GM15510 (cell line): ENCODE results near the gene LAMA2.

ENCODE experiments used
- POLR2A ChIP-seq: IDR thresholded peaks from 3 replicates; pipeline ENCODE4 v1.6.1; 2011; ENCODE audit warnings: borderline replicate concordance; ENCODE audit not compliant: insufficient read length; ENCODE audit errors: extremely low read depth

LAMA2 gene

DNA sequence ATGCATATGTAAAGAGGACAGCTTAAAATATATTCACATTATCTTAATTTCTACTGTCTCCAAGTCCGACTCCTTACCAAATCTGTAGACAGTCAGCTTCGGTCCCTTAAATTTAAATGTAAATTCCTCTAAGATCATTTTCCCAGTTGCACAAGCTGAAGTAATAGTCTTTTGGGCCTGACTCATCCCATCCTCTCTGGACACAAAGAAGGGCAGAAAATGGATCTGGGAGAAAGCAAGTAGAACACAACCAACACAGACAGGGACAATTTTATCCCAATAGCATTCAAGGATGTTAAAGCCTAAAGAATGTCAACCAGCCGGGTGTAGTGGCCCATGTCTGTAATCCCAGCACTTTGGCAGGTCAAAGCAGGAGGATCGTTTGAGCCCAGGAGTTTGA, 598.8 kb downstream of the LAMA2 start:
- no peak for TF ChIP-seq POLR2A

DNA sequence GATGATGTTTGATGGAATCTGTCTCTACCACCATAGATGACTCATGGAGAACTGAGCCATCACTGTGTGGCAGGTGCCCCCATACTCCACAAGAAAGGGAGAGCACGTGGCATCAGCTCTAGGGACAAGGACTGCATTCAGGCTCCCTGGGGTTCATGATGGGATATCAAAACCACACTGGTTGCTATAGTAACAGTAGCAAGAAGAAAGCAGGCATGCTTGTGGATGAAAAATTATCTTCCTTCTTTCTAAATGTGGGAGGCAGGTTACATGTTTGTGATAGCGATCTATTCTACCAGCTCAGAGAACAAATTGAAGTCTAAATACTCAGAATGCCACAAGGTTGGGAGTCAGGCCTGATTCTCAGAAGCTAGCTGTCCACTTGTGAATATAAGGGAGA, 602.8 kb downstream of the LAMA2 start:
- no peak for TF ChIP-seq POLR2A

DNA sequence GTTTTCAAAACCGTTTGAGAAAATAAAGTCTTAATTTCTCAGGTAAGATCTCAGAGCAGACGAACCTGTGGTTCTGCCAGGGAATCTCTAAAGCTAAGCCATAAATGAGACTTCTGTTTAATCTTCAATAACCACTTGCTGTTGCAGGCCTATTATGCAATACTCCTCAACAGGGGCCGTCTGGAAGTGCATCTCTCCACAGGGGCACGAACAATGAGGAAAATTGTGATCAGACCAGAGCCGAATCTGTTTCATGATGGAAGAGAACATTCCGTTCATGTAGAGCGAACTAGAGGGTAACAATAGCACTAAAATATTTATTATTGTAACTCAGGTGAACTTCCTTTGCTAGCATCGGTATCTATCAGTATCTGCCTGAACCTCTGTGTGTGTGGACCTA, 603.4 kb downstream of the LAMA2 start:
- no peak for TF ChIP-seq POLR2A

DNA sequence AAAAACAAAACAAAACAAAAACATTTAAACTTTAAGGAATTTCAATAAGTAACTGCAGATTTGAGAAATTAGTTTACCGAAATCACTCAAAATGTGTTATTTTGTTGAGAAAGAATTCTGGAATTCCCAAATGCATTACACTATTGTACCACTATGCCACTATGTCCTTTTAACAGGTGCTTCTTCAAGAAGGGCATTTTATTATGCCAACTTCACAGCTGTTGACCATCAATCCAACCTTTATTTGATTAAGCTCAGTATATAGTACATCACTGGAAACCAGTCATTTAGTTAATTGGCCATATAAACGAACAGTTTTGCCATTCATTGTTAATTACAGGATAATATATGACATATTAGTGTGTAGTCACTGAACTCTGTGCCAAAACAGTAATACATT, 605.4 kb downstream of the LAMA2 start:
- no peak for TF ChIP-seq POLR2A

DNA sequence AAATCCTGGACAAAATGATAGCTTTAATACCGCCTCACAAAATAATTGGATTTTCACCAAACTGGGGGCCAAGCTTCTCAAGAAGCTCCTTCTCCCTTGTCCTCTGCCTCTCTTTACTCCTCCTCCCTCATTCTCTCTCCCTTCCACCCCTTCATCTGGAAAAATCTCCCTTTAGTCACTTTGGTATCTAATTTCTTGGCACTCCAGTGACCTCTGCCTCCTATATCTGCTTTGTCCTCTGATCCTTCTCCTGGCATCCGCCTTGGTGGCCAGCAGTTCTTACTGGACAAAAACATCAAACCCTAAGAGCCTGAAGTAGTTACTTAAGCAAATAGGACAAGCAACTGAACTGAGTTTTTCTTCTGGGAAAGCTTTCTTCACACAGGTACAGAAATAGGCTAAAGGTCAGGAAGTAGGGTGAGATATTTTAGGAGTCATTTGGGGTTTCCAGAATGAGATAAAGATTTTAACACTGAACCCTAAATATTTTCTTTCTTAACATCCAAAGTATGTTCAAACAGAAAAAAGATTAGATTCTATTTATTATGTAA, 606.4 kb downstream of the LAMA2 start:
- TF ChIP-seq POLR2A = no peak

DNA sequence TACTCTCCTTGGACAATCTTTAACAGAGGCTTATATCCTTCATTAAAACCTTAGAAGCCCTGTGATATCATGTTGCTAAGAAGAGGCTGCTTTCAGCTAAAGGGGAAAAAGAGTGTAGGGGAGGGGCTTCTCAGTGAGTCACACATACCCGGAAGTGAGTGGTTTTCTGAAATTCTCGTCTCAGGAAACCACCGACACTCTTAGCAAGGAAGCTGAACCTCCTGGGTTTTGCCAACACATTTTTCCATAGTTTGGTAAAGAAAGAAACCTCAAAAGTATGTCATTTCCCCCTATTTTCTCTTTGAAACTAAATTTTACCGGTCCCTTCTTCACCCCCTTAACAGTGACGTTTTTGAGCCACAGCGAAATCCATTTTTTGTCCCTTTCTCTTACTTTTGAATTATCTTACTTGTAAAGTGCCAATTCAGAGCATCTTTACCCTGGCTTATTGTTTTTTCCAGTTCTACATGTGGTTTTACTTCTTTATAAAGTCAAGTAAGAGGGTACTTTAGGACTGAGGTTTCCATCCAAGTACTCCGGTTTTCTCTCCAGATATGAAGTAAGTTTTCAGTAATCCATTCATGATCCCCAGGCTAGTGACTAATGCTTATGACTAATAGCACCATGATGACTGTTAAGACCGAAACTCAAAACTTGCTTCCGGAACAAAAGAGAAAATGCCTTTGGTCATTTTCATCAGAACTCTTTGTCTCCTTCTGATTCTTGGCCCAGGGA, 607.8 kb downstream of the LAMA2 start:
- peak; percentile 14 for TF ChIP-seq POLR2A

DNA sequence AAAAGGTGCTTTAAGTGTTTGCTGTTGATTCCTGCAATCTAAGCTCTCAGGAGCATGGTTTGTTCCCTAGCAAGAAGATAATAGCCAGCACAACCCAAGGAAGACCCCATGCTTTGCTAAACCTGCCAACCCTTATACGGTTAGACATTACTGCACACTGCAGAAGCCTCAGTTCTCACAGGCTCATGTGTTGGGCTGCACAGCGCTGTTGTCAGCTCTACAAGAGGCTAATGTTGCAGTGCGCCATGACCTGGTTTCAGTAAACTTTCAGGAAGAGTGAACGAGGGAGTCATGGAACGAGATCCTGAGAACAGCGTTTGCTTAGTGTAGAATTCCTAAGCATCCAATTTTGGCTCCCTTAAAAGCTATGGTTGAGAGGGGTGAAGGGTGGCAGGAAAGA, 608.5 kb downstream of the LAMA2 start:
- no peak for TF ChIP-seq POLR2A

DNA sequence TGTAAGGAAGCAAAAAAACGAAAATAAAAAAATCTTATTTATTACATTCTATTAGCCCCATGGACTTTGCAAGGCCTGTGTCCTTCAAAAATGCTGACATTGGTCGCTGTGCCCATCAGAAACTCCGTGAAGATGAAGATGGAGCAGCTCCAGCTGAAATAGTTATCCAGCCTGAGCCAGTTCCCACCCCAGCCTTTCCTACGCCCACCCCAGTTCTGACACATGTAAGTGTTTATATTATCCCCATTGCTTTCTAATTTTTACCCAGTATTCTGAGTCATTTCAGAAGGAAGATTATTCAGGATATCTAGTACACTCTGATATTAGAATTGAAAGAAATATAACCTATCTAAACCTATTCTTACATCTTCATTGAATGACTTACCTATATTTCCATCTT, 609.3 kb downstream of the LAMA2 start:
- no peak for TF ChIP-seq POLR2A

DNA sequence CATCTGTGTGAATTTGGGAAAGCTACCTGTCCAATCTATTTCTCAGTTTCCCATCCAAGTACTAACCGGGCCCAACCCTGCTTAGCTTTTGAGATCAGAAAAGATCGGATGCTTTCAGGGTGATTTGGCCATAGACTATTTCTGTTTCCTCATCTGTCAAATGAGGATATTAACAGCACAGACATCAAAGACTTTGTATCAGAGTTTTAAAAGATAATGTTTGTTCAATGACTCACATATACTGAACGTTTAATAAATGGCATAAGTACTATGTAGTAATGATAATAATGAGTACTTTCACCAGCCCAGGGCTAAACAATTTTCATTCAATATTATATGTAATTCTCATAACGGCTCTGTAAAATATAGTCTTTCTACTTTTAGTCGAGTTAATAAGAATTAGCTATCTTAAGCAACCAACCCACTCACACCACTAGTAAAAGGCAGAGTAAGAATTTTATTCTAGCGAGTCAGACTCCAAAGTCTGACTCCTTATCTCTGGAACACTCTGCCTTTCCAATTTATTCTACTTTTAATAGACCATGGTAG, 610.5 kb downstream of the LAMA2 start:
- TF ChIP-seq POLR2A = no peak

DNA sequence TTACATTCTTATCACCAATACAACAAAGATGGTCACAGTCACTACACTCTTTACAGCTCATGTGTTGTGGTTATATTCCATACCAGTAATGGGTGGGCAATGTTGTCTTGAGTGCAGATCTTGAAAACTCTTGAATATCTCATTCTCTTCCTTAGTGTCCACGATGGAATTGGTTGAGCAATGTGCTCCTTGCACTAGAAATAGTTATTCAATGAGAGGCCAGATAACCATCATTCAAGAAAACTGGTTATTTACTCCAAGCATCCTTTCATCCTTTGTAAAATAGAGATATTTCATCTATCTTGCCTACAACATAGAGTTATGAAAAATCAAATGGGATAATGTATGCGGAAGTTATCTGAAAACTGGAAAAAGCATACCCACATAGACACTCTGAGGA, 611.2 kb downstream of the LAMA2 start:
- no peak for TF ChIP-seq POLR2A

DNA sequence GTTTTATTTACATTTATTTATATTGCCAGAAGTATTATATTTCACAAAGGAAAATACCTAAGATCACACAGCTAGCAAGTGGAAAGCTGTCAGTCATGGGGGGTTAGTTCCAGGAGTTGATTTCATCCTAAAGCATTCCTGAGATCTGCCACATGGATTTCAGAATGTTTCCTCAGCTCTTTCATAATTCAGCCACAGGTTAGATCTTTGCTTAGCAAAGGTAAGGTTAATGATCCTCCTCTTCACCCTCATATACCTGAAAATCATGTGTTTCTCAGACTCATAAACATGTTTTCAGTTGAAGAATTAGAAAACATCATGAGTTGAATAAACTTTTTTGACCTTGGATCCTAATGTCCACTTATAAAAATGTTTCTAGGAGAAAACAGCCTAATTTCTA, 611.6 kb downstream of the LAMA2 start:
- no peak for TF ChIP-seq POLR2A

DNA sequence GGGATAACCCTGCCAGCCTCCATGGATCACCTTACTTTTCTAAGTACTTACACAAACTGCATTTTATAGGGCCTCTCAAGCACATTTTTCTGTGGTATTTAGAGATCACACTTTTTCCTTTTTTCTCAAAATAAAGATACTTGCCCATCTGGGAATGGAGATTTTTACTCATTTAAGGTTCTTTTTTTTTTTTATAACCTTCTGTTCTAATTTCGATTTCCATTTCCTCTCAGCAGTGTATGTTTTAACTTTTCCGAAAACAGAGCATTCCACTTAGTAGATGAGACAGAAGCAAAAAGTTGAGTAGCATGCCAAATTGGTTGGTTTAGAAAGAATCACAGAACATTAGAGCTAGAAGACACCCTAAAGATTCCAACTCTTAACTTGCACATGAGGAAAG, 612.7 kb downstream of the LAMA2 start:
- no peak for TF ChIP-seq POLR2A

DNA sequence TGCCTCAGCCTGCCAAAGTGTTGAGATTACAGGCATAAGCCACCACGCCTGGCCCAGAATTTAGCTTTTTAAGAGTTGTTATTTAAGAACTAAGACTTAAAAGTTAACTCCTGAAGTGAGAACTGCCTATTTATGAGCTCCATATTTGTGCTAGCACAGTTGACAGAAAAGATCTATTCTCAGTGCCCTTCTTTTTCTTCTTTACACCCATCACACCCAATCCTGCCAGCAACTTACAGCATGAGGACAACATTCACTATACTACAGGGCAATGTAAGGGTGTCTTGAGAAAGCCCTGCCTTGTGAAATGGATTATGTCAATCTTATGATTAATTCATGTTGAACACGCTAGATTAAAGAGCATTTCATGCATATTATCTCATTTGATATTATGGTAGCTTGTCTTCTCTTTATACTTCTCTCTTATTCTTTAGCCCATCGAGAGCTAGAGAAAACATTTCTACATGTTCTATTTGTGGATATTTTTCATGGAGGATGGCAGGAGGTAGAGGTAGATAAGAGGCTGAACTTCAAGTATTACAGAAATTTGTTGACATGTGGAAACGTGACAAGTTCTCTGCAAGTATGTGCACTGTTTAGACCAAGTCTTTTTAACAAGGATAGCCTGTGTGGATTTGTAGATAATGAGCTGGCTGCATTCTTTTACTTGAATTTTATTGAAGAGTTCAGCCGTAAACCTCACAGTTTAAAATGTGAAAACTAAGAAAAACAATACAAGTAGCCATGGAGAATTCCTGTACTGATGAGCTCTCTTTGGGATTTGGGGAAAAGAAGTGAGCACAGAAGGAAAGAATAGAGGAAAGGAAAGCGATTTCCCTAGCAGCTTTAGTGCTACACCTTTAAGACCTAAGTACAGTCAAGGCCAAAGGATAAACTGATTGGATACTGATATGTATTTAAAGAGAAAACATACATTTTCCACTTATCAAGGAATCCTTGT, 614.8 kb downstream of the LAMA2 start:
- TF ChIP-seq POLR2A = no peak

DNA sequence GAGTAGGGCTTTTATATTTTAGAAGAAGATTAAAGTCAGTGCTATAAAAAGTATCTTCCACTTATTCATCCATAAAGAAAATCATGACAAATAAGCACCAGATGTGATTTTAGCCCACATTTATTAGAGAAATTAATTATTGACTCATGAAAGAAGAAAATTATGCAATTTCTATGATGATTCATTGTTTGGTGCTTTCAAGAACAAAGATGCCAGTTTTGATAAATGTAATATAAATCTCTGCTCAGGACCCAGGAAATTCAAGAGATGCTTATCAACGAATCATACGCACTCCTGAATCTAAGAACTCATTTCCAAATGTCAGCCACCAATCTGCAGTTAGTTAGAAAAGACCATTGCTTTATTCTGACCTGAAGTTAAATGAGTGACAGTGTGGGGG, 615.6 kb downstream of the LAMA2 start:
- no peak for TF ChIP-seq POLR2A
